Omental fat pad (tissue), 4 donors: Measurements from ENCODE around the gene EPB41L4B. TPM values are rescaled to one million over a fixed set of nuclear protein-coding genes. Genes with fewer than 3 reads are reported as not detected.
"Not testable (repeated sequence)": the region's sequence is repeated elsewhere in the genome, so short reads cannot be mapped to it uniquely, and the experiment has no call there.

Experiments used
- ATAC-seq: fragments of 150-250 bp; one replicate; pipeline ENCODE4 v1.9.1; 2016; ENCODE audit warnings: mild to moderate bottlenecking, moderate library complexity; ENCODE audit not compliant: low FRiP score
- DNase-seq: peaks from one replicate; pipeline ENCODE4 v3.0.0-alpha.2; 2019; ENCODE audit warnings: low spot score
- total RNA-seq, 4 donors: library from RNA; depleted of rRNA; stranded (reverse); fragments of >200 nt; gene quantifications; one replicate each; pipeline ENCODE4 v1.1.0, GENCODE V29; 2016
- TF ChIP-seq, protein P1 (sequence below), 3 donors: fragments of 450-650 bp; IDR thresholded peaks; one replicate each; pipeline ENCODE4 v1.5.1; 2016 to 2017; ENCODE audit warnings: antibody characterized with exemption in 3 of 3, mild to moderate bottlenecking in 3 of 3, moderate library complexity in 2 of 3

EPB41L4B gene
- total RNA-seq, 4 donors from 2014 or later, result 6.3 to 47.7 (median 33.6) TPM

DNA sequence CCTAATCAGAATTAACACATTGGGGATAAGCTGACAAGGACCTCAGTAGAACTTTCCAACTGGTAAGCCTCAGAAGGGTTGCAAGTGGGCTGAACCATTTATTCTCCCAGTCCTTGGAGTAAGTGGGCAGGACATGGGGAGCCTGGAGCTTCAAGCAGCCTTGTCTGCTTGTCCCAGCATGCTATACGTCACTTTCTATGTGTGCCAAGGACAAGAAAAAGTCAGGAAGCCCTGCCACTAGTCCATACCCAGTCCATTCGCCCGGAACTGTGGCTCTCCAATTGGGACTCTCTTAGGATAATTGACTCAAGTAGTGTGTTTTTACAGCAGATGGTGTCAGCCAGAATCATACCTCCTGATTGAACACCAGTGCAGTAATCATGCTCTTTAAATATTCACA, 91.2 kb downstream of the EPB41L4B start:
- TF ChIP-seq, protein P1, sequence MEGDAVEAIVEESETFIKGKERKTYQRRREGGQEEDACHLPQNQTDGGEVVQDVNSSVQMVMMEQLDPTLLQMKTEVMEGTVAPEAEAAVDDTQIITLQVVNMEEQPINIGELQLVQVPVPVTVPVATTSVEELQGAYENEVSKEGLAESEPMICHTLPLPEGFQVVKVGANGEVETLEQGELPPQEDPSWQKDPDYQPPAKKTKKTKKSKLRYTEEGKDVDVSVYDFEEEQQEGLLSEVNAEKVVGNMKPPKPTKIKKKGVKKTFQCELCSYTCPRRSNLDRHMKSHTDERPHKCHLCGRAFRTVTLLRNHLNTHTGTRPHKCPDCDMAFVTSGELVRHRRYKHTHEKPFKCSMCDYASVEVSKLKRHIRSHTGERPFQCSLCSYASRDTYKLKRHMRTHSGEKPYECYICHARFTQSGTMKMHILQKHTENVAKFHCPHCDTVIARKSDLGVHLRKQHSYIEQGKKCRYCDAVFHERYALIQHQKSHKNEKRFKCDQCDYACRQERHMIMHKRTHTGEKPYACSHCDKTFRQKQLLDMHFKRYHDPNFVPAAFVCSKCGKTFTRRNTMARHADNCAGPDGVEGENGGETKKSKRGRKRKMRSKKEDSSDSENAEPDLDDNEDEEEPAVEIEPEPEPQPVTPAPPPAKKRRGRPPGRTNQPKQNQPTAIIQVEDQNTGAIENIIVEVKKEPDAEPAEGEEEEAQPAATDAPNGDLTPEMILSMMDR (IDR thresholded peaks at IDR 0.05), result no peak
- ATAC-seq (no peak), DNase-seq (no peak)

DNA sequence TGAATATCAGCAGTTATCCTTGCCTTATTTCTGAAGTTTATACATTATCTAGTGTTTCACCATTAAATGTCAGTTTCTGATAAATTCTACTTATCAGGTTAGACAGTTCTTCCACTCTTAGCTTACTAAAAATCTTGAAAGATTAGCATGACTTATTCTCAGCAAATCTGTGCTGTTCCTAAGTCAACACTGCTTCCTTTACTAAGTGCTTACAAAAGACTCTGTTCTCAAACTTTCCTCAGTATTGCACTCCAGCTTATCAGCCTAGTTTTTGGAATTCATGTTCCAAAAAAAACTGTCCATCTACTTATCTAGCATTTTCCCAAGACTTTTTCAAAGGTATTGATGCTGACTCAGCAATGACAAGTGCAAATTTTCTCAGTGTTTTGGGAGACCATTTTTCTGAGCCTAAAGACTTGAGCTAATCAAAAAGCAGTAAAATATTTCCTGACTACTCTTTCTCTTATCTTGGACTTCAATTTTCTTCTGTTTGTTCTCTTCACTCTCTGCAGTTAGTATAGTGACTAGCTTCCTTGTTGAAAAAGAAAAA, 92.7 kb downstream of the EPB41L4B start:
- TF ChIP-seq, protein P1 (IDR thresholded peaks at IDR 0.05), result no peak
- ATAC-seq (no peak), DNase-seq (no peak)

DNA sequence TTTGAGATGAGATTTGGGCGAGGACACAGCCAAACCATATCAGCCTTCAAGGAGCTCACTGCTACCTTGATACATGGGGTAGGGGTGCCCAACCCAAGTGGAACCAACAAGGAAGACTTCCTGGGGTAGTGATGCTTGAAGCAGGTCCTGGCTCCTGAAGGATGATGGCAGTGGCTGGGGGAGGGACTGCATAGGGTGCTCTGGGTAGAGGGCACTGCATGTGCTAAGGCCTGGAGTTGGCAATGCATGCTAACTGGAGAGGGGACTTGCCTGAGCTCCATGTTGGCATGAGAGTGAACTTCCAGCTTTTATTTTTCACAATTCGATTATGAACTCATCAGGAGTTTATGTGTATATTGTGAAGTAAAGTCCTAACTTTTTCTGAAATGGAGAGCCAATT, 95.2 kb downstream of the EPB41L4B start:
- DNase-seq (no peak), ATAC-seq (no peak)
- TF ChIP-seq, protein P1 (IDR thresholded peaks at IDR 0.05), result no peak

DNA sequence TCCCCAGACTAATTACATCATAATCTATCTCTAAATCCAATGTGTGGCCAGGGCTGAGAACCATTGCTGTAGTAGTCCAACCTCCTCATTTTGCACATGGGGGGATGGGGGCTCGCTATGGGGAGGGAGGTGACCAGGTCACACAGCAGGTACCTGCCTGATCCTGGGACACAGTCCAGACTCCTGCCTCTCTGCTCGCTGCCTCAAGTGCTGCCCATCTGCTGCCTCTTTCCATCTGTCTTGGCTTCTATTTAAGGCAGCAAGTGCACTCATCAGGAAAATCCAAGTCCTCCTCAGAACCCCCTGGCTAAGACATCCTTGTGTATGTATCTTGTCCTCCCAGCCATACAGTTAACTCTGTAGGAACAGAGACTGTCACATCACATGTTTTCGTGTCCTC, 96.1 kb downstream of the EPB41L4B start:
- ATAC-seq, result no peak
- TF ChIP-seq, protein P1 (IDR thresholded peaks at IDR 0.05), result no peak
- DNase-seq, result no peak

DNA sequence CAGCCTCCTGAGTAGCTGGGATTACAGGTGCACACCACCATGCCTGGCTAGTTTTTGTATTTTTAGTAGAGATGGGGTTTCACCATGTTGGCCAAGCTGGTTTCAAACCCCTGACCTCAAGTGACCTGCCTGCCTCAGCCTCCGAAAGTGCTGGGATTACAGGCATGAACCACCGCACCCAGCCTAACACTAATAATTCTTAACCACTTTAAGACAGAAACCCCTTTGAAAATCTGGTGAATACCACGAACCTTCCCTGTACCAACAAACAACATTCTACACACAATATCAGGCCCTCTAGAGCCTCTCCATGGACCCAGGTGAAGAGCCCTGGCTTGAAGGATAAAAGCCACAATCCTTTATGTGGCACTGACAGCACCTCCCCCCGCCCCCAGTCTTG, 102.6 kb downstream of the EPB41L4B start:
- ATAC-seq, DNase-seq: not testable (repeated sequence)

DNA sequence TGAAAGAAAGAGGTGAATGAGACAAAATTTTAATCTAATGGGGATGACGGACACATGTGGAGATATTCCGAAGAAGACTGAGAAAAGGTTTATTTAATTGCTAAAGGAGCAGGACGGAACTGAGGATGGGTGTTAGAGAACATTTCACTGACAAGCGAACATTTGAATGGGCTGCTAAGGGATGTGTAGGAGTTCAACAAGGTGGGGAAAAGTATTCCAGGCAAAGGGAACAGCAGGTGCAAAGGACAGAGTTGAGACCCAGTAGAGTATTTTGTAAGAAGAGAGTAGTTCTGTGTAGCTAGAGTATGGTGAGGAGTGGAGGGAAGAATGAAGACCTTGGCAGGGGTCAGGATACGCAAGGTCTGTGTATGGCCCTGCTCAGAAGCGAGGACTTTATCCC, 106.4 kb downstream of the EPB41L4B start:
- no peak for DNase-seq
- TF ChIP-seq, protein P1 (IDR thresholded peaks at IDR 0.05), result no peak
- ATAC-seq, result no peak

DNA sequence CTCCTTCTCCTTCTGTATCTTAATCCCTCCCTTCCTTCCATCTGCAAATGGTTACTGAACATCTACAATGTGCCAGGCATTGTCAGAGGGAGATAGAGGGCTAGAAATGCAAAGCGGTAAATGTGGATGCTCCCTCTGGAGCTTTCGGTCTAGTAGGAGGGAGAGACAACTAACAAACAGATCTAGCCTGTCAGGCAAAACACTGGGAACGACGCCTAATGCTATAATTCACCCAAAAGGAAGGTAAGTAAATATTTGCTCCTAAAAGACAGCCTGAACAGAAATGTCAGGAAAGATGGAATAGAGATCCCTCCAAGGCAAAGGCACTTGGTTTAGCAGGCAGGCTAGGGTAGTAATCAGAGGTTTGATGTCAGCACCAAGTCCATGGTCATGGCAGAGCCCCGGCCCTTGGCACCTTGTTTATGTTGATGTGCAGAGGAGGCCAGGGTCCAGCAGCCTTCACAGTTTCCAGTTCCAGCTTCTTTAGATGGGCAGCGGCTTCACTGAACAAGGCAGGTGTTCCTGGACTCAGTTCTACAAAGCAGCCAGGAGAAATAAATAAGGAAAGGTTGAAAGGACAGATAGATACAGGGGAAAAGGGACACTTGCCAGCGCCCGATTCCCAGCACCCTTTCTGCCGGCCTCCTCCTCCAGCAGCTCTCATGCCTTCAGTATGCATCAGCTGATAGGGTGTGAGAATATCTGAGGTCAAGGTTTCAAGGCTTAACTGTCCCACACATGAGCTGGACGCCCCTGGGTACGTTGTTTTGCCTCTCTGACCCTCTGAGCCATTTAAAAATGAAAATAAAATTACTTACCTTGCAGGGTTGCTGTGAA, 107.4 kb downstream of the EPB41L4B start:
- TF ChIP-seq, protein P1 (IDR thresholded peaks at IDR 0.05), result no peak
- no peak for ATAC-seq
- no peak for DNase-seq
